ENCODE data around the gene SCN10A. TPM values are rescaled to one million over a fixed set of nuclear protein-coding genes. Genes with fewer than 3 reads are reported as not detected.

SCN10A gene
- polyA plus RNA-seq, 1 donor from 2014 or later: not detected

DNA sequence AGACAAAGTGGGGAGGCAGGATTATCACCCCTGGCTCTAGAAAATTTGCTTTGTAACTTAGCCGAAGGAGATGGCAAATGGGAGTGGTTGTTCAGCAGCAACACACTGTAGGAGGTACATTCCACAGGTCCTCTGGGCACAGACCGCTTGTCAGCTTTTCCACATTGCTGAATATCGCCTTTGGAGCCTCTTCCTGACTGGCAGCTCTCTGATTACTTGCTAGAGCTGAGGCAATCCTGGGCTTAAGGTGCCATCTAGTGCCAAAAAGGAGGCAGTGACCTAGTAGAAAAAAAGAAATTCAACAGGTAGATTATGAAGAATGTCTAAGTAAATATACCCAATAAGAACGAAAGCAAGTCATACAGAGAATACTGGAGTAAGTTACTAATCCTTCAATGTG is 153.5 kb downstream of the SCN10A start:
- H3K36me3 Mint-ChIP-seq: no peaks in the 10 kb centered on the region
- H3K4me3 Mint-ChIP-seq: no peak overlapping the region
- H3K4me1 Mint-ChIP-seq: no peaks in the 10 kb centered on the region
- H3K27me3 Mint-ChIP-seq: peaks cover 16% of the 10 kb centered on the region
- no peak overlapping the region for H3K27ac Mint-ChIP-seq
- peaks cover 6 to 23% (median 15%) of the 10 kb centered on the region in 3 donors for H3K9me3 Mint-ChIP-seq

DNA sequence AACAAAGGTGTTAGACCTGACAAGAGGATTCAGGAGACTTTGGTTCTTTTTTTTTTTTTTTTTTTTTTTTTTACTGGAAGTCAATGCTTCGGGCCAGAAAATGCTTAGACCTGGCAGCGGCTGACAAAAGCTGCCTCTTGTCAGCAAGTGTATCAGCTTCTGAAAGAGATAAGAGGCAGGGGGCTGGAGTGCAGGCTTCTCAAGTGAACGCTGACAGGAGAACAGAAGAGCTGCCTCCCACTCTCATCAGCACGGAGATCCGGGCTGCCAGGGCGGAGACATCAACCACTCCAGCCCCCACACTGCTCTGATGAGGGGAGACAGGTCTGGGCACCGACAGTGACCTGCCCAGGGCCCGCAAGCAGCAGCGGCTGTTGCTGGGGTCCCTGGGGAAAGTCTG is 157.2 kb downstream of the SCN10A start:
- H3K27ac Mint-ChIP-seq: no peak overlapping the region
- H3K4me1 Mint-ChIP-seq: peaks cover 0 to 4% (median 0%) of the 10 kb centered on the region in 3 donors
- peaks cover 4 to 23% (median 15%) of the 10 kb centered on the region in 3 donors for H3K9me3 Mint-ChIP-seq
- H3K36me3 Mint-ChIP-seq: no peaks in the 10 kb centered on the region
- H3K4me3 Mint-ChIP-seq: no peak overlapping the region
- H3K27me3 Mint-ChIP-seq: peaks cover 16% of the 10 kb centered on the region

DNA sequence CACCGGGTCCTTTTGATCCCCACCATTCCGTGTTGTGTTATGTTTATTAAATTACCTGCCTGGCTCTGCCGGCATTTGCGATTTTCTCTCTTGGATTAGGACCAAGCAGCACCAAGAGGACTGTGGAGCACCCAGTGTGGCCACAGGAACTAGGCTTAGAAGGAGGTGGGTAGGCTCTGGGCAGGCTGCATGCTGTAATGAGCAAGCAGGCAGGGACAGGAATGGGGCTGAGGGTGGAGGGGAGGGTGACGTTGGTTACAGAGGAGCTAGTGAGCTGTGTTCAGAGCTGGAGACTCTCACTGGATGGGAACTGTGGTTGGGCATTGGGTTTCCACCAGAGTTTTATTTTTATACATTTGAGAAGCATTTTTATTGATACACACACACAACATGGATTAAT is 158.6 kb downstream of the SCN10A start:
- Mint-ChIP-seq H3K9me3 (peaks cover 5 to 15% (median 11%) of the 10 kb centered on the region in 3 donors), H3K27me3 (peaks cover 23% of the 10 kb centered on the region), H3K27ac (no peak overlapping the region), H3K4me3 (no peak overlapping the region), H3K36me3 (no peaks in the 10 kb centered on the region), H3K4me1 (peaks cover 0 to 4% (median 0%) of the 10 kb centered on the region in 3 donors)

DNA sequence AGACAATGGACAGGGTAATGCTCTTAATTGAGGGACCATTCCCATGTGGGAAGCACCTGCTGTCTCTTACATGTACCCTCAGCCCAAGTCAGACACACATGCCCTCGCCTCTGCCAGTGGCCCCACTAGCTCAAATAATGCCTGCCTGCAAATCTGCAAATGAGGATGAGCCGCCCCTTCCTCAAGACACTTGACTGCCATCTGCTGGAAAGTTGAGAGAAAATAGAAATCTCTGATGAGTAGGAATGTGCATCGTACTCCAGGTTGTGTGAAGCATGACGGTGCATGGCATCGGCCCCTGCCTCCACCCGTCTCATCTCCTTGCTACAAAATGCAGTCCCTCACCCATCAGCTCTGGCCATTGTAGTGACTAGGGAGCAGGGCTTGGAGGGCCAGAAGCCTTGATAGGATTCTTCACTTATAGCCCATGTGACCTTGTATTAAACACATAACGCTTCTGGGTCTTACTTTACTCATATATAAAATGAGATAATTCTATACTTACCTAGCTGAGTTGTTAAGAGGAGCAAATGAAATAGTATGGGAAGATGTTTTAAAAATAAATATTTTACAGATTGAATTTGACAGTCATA is 160.2 kb downstream of the SCN10A start:
- Mint-ChIP-seq H3K9me3 (peaks cover 3 to 5% (median 5%) of the 10 kb centered on the region in 3 donors), H3K4me1 (peaks cover 0 to 4% (median 2%) of the 10 kb centered on the region in 3 donors), H3K4me3 (no peak overlapping the region), H3K27me3 (peaks cover 23% of the 10 kb centered on the region), H3K36me3 (no peaks in the 10 kb centered on the region), H3K27ac (no peak overlapping the region)

DNA sequence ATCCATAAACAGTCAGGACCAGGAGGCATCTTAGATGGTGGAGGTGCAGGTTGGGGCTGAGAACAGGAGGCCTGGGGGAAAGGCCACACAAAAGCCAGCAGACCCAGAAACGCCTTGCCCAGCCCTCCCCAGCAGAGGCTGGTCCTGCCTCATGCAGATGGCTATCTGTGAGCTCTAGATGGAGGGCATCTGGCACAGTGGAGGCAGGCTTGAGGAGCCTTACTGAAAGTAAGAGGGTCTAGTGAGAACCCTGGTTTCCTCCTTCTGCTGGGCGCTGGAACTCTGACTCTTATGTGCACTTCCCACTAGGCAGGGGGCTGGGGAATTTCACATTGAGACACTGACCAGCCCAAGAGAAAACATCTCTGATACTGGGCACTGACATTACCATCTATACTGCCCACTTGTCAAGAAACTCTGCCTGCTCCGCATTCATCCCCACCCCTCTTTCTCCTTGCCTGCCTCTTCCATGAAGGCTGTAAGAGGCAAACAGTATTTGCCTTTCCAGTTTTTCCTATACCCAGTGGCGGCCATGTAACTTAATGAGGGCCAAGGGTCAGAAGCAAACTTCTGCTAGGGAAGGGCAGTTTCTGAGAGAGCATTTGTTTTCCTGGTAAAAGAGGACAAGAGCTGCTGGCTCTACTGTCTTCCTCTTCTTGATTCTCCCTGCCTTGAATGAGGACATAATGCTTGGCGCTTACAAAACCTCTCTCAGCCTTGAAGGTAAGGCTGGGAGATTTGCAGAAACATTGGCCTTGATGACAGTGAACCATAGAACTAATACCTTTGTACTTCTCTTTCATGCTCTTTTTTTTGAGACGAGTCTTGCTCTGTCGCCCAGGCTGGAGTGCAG is 162.1 kb downstream of the SCN10A start:
- no peak overlapping the region for H3K4me3 Mint-ChIP-seq
- peaks cover 17% of the 10 kb centered on the region for H3K27me3 Mint-ChIP-seq
- H3K4me1 Mint-ChIP-seq: peaks cover 0 to 4% (median 2%) of the 10 kb centered on the region in 3 donors
- H3K9me3 Mint-ChIP-seq: peaks cover 2 to 5% (median 5%) of the 10 kb centered on the region in 3 donors
- H3K36me3 Mint-ChIP-seq: no peaks in the 10 kb centered on the region
- no peak overlapping the region for H3K27ac Mint-ChIP-seq

DNA sequence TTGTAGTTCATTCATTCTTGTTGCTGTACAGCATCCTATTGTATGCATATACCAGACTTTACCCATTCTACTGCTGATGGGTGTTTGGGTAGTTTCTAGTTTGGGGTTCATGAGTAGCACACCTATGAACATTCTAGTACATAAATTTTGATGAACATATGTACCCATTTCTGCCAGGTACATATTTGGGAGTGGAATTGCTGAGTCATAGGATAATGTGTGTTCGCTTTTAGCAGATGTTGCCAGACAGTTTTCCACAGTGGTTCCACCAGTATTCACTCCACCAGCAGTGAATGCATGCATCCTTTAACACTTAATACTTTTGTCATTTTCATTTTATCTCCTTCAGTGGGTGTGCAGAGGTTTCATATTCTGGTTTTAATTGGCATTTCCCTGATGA is 163.1 kb downstream of the SCN10A start:
- peaks cover 2% of the 10 kb centered on the region for H3K36me3 Mint-ChIP-seq
- H3K27me3 Mint-ChIP-seq: peaks cover 24% of the 10 kb centered on the region
- peaks cover 2 to 5% (median 5%) of the 10 kb centered on the region in 3 donors for H3K9me3 Mint-ChIP-seq
- H3K4me1 Mint-ChIP-seq: peaks cover 0 to 9% (median 8%) of the 10 kb centered on the region in 3 donors
- no peak overlapping the region for H3K4me3 Mint-ChIP-seq
- H3K27ac Mint-ChIP-seq: no peak overlapping the region

DNA sequence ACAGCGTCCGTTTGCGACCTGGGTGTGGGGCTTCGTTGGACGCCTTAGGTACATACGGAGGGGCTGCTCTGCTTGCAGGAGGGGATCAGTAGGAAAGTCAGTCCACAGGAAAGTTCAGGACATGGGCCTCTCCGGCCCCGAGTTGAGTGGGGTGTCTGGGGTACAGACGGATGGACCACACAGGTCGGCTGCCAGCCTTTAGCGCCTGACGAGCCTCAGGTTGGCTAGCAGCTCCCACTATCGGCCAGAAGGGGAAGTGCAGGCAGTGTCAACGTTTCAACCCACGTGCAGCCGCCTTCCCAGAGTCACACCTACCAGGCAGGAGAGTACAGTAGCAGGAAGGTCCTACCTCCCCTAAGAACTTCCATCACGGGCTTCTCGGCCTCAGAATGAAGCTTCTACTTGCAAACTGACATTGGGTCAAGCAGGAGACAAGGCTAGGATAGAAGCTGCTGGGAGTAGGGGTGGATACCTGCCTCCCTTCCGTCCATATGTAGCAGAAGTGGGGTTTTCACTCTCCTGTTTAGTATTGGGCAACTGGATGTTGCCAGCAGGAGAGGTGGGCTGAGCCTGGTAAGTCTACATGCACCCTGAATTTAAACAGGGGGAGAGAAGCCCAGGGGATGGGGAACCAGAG is 164.7 kb downstream of the SCN10A start:
- Mint-ChIP-seq H3K4me1 (peaks cover 0 to 9% (median 8%) of the 10 kb centered on the region in 3 donors), H3K36me3 (peaks cover 2% of the 10 kb centered on the region), H3K27me3 (peaks cover 24% of the 10 kb centered on the region), H3K27ac (no peak overlapping the region), H3K4me3 (peak overlapping the region in 2 of 4 donors; percentile 28 to 39), H3K9me3 (peaks cover 2 to 5% (median 5%) of the 10 kb centered on the region in 3 donors)

DNA sequence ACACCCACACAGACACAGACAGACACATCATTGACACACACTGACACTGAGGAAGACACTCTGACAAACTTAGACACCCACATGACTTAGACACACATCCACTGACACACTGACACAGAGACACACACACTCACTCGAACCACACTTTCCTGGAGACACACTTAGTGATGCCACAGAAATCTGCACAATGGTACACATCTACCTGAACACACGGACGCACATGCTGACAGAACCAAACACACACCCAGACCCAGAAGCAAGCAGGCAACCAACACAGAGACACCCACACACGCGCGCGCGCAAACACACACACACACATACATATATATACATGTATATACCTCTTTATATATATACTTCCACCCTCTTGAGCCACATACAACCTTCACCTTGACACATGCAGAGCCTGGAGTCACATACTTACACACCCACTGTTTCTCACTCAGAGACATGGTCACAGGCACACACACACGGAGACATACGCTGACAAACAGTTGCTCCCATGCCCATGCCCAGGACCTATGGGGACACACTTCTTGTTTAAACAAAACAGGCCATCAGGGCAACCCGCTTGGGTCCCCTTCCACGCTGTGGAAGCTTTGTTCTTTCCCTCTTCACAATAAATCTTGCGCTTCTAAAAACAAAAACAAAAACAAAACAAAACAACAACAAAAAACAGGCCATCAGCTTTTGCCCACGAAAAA is 165.6 kb downstream of the SCN10A start:
- Mint-ChIP-seq H3K4me3 (no peak overlapping the region), H3K36me3 (peaks cover 2% of the 10 kb centered on the region), H3K9me3 (peaks cover 2 to 5% (median 5%) of the 10 kb centered on the region in 3 donors), H3K27me3 (peaks cover 17% of the 10 kb centered on the region), H3K4me1 (peaks cover 0 to 8% (median 5%) of the 10 kb centered on the region in 3 donors), H3K27ac (no peak overlapping the region)

DNA sequence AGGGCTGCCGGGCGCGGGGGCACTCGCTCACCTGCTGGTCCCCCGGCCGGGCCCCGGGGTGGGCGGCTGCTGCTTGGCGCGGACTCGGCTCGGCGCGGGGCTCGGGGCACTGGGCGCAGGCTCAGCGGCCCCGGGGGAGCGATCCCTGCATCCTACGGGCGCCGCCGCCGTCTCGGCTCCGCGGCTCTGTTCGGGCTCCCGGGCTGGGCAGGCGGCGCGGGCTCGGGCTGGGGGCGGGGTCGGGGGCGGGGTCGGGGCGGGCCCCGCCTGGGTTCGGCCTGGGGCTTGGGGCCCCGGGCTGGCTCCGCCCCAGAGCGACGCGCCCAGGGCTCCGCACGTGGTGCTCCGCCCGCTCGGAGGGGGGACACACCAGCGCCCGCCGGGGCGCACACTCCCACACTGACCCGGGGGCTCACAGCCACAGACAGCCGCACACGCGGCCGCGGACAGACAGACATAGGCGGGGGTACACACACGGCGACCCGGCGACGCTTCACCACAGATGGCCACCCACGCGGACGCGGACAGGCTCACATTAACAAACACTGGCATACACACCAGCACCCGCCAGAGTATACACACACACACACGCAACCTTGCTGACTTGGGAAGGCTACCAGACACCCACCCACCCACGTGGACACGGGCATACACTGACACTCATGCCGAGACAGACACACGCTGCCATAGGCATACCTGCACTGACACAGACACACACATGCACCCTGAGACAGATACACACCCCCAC is 166.3 kb downstream of the SCN10A start, which contains the start of gene SCN5A:
TSS of gene SCN5A (minus strand) at position 188 of the 748 bp plus-strand sequence. CDS start 16,380 bp downstream, outside the sequence.
- peaks cover 15% of the 10 kb centered on the region for H3K27me3 Mint-ChIP-seq
- peaks cover 2 to 8% (median 5%) of the 10 kb centered on the region in 3 donors for H3K9me3 Mint-ChIP-seq
- H3K4me3 Mint-ChIP-seq: peak within 1 kb of the TSS in 2 of 4 donors; percentile 49 to 84
- peaks cover 0 to 8% (median 5%) of the 10 kb centered on the region in 3 donors for H3K4me1 Mint-ChIP-seq
- no peak within 1 kb of the TSS for H3K27ac Mint-ChIP-seq
- peaks cover 2% of the 10 kb centered on the region for H3K36me3 Mint-ChIP-seq

DNA sequence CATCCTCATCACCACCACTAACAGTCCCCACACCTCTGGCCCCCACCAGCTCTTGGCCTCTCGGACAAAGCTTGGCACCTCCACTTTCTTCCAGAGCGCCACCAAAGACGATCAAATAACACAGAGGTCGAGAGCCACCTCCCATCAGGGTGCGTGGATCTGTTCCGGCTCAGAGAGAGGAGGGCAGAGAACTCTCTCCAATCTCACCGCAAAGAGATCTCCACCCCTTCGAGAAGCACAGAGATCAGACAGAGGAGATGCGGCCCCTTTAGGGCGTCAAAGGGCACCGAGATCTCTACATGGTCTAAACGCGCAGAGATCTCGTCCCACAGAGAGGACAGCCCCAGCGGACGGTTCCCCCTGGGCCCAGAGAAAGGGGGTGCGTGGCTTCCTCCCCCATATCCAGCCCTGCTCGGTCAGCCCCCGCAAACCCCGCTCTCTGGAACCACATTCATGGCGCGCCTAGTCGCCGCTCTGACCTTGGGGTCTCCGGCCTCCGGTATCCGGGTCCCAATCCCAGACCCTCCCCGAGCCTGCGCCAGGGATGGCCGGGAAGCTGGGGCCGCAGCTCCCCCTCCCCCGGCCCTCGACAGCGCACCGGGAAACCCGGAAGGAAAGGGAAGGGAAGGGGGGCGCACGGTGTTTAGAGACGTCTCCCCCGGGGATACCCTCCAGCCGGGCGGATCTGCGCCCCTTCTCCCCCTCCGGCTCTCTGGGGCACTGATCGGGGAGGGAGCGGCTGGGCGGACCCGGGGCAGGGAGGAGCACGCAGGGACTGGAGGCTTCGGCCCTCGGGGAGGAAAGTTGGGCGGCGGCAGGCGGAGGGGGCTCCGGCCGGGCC is 167.1 kb downstream of the SCN10A start:
- H3K27me3 Mint-ChIP-seq: peaks cover 15% of the 10 kb centered on the region
- H3K36me3 Mint-ChIP-seq: peaks cover 2% of the 10 kb centered on the region
- no peak overlapping the region for H3K27ac Mint-ChIP-seq
- peaks cover 2 to 8% (median 5%) of the 10 kb centered on the region in 3 donors for H3K9me3 Mint-ChIP-seq
- peaks cover 0 to 8% (median 5%) of the 10 kb centered on the region in 3 donors for H3K4me1 Mint-ChIP-seq
- peak overlapping the region in 3 of 4 donors; percentile 49 to 84 (median 72) for H3K4me3 Mint-ChIP-seq

DNA sequence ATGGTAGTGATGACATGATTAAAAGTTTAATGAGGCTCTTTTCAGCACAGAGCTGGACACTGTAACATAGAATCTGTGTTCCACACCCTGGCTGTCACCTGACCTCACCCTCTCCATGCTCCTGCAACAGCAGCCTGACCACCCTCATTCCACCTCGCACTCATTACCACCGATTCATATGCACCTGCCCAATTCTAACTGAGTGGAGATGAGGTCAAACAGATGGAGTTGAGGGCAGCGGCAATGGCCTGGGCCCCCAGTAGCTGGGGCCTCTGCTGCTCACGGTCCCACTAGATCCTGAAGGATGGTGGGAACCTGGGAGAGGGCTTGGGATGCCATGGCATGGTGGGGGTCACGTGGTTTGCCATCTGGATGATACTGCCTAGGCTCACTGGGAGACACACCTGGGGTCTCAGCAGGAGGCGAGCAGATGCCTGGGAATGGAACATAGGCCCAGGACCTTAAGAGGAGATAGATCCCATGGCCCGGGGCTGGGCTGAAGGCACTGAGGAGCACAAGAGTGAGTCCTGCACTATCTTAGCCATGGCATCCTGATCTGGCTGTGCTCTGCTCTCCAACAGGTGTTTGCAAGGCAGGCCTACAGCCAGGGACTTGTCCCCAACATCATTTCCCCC is 167.9 kb downstream of the SCN10A start:
- peaks cover under 1 to 5% (median 3%) of the 10 kb centered on the region in 3 donors for H3K9me3 Mint-ChIP-seq
- peaks cover 12% of the 10 kb centered on the region for H3K27me3 Mint-ChIP-seq
- H3K27ac Mint-ChIP-seq: no peak overlapping the region
- H3K4me1 Mint-ChIP-seq: peaks cover 0 to 8% (median 5%) of the 10 kb centered on the region in 3 donors
- H3K4me3 Mint-ChIP-seq: peak overlapping the region in 2 of 4 donors; percentile 72 to 84
- H3K36me3 Mint-ChIP-seq: peaks cover 2% of the 10 kb centered on the region

DNA sequence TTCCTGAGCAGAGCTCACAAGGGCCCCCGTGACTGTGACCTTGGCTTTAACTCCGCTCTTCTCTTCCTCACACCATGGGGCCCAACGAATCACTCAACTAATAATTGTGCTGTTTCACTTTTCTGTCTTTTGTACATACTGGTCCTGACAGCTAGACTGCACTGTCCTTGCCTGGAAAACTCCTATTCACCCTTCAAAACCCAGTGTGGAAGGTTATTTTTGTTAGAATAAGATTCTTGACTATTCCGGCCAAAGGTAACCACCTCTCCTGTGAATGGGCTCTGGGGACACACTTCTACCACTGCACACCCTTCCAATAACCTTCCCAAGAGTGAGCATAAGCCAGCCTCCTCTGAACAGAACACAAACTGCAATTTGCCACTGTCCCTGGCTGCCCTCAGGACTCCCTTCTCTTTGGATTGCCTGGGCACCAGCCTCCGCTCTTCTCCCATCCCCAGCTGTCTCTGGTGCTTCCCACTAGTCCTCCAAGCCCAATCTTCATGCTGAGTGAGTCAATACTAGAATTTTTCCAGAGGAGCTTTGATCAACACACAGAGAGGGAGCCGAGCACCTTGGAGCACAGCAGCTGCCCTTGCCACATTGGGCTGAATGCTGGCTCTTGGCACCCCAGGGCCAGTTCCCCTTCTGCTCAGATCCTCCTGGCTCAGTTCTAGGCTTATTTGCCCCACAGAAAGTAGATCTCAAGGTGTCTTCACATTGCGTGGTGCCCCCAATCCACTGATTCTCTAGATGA is 168.6 kb downstream of the SCN10A start:
- no peak overlapping the region for H3K4me3 Mint-ChIP-seq
- peaks cover 0 to 4% (median 0%) of the 10 kb centered on the region in 3 donors for H3K9me3 Mint-ChIP-seq
- H3K4me1 Mint-ChIP-seq: peaks cover 0 to 8% (median 5%) of the 10 kb centered on the region in 3 donors
- H3K27ac Mint-ChIP-seq: no peak overlapping the region
- peaks cover 2% of the 10 kb centered on the region for H3K36me3 Mint-ChIP-seq
- peaks cover 13% of the 10 kb centered on the region for H3K27me3 Mint-ChIP-seq
